IPS-18c (cell line): Measurements from ENCODE around the gene TSEN2.
"Not testable (repeated sequence)": the region's sequence is repeated elsewhere in the genome, so short reads cannot be mapped to it uniquely, and the experiment has no call there.

Experiments used
- H3K4me3 ChIP-seq: 2 replicates; pipeline ENCODE4 v1.7.0; 2013; ENCODE audit warnings: low read depth, mild to moderate bottlenecking, low read length, moderate library complexity; ENCODE audit not compliant: insufficient read depth
- H3K9me3 ChIP-seq: one replicate; pipeline ENCODE4 v1.6.1; 2013; ENCODE audit warnings: mild to moderate bottlenecking, low read length, moderate library complexity; ENCODE audit not compliant: control insufficient read depth, insufficient read depth

Gene TSEN2

DNA sequence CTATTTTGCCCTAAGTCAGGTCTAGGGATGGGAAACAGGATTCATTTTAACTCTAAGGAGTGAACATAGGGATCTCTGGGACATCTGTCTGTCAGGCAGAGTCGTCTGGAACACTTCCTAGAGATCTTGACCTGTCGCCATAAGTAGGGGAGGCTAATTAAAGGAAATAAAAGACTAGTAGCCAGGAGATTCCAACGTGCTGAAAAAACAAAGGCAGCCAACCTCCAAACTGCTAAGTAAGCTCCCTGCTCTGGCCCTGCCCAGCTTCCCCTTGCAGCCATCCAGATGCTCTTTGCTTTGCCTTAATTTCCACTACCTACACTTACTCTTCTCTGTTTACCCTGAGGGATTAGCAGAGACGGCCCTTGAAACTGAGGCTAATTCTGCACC, 18.4 kb upstream of the TSEN2 start:
- no peaks in the 10 kb centered on the region for H3K9me3 ChIP-seq
- H3K4me3 ChIP-seq: no peak overlapping the region

GRCh38 chr3:12467746-12468145, 16.5 kb upstream of the TSEN2 start:
- Histone ChIP-seq H3K9me3 (no peaks in the 10 kb centered on the region), H3K4me3 (no peak overlapping the region)

GRCh38 chr3:12468276-12468675, 16.0 kb upstream of the TSEN2 start:
- no peak overlapping the region for H3K4me3 ChIP-seq
- H3K9me3 ChIP-seq: no peaks in the 10 kb centered on the region

DNA sequence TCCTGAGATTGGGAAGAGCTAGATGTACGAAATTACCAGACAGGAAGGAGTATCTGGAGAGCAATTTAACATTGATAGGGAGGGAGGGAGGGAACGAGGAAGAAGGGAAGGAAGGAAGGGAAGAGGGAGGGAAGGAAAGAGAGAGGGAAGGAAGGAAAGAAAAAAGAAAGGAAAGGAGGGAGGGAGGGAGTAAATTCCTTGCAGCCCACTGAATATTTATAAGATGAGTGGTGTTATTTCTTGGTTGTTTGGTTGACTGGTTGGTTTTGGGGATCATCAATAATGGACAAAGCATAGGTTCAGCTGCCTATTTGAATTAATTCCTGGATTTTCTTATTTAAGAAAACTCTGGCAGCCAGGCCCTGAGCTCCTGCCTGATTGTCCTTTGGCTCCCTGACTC, 15.5 kb upstream of the TSEN2 start:
- H3K9me3 ChIP-seq: no peaks in the 10 kb centered on the region
- no peak overlapping the region for H3K4me3 ChIP-seq

- H3K4me3 ChIP-seq, H3K9me3 ChIP-seq: not testable (repeated sequence)
Observed at GRCh38 chr3:12469222-12469621, 15.1 kb upstream of the TSEN2 start.

GRCh38 chr3:12470111-12470510, 14.2 kb upstream of the TSEN2 start:
- no peak overlapping the region for H3K4me3 ChIP-seq
- H3K9me3 ChIP-seq: no peaks in the 10 kb centered on the region

- Histone ChIP-seq H3K9me3 (no peaks in the 10 kb centered on the region), H3K4me3 (no peak overlapping the region)
Observed at GRCh38 chr3:12470680-12471079, 13.6 kb upstream of the TSEN2 start.

- Histone ChIP-seq H3K9me3 (no peaks in the 10 kb centered on the region), H3K4me3 (no peak overlapping the region)
Observed at GRCh38 chr3:12471241-12471640, 13.0 kb upstream of the TSEN2 start.

DNA sequence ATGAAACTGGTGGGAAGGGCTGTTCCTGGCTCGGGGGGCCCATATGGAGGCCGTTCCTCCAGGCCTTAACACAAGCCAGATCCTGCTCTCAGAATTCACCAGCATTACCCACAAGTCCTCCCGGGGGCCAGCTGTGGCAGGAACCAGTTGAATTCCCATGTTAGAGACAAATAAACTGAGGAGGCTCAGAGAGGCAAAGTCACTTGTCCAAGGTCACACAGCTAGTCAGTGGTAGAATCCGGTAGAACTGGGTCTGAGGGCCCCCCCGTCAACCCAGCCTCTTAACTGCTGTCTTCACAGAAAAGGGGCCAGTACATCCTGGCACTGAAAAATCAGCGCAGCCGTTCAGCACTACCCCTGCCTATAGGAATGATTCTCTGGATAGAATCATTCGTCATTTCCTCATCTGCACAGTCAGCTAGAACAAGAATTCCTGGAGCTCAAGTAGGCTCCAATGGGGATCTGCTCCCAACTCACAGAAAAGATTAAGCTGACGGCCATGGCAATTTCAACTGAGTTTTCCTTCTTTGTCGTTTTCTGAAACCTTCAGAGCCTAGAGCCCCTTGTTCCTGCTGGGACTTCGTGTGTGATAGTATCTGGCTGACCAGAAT, 12.2 kb upstream of the TSEN2 start:
- H3K4me3 ChIP-seq: no peak overlapping the region
- H3K9me3 ChIP-seq: no peaks in the 10 kb centered on the region

DNA sequence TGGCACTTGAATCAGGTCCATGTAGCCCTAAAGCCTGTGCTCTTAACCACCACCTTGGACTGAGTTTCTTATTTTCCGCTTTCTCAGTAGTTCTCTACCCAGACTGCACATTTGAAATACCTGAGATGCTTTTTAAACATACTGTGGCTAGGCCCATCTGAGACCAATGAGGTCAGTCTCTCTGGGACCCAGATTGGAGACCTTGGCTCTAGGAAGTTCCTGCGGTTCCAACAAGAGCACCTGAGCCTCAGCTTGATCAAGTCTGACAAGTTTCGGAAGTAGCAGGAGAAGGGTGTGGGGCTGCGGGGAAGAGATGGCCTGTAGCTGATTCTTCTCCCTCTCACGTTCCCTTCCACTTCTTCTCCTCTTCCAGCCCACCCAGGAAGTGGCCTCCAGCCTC, 11.5 kb upstream of the TSEN2 start:
- no peaks in the 10 kb centered on the region for H3K9me3 ChIP-seq

DNA sequence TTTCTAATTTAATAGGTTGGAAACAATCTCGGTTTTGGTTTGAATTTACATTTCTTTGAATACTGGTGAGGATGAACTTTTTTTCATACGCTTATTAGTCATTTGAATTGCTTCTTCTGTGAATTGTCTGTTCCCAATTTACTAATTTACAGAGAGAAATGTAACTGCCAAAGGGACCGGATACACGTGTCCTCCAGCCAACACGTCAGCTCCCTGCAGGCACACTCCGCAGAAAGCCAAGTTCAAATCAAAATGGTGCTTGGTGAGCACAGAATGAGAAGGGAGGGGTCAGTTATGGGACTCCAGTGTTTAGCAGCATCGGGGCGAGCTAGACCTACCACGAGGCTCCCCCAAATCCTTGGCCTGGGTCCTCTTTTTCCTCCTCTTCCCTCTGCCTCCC, 10.8 kb upstream of the TSEN2 start:
- no peak overlapping the region for H3K4me3 ChIP-seq
- H3K9me3 ChIP-seq: no peaks in the 10 kb centered on the region

More for the DNA sequence above, 11.5 kb upstream of the TSEN2 start:
- no peak overlapping the region for H3K4me3 ChIP-seq

DNA sequence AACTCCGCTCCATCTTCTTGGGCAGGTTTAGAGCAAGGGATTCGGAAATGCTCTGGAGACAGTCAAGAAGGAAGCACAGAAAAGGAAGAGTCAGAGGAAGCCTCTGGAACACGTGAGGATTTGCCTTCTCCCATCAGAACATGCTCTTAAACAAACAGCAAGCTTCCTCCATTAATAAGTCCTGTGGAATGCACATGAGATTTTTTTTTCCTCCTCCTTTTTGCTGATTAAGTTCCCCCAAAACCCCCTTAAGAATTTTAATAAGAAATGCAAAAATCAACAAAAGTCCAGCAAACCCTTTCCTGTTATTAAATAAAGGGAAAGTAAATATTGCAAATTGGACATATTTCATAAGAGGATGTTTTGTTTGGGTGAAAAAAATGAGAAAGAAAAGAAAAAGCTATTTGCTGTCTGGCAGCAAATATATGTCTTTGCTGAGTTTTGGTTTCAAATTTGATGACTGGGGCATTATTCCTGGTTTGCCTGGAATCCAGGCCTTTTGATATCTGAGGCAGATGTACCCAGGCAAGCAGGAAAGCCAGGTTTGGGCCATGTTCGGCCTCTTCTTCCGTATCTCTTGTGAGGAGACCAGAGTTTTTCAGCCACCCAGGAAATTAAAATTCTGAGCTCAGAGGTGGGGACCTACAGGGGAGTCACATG, 7.9 kb upstream of the TSEN2 start:
- Histone ChIP-seq H3K9me3 (no peaks in the 10 kb centered on the region), H3K4me3 (no peak overlapping the region)

- Histone ChIP-seq H3K4me3 (no peak overlapping the region), H3K9me3 (no peaks in the 10 kb centered on the region)
Observed at GRCh38 chr3:12477256-12477655, 7.0 kb upstream of the TSEN2 start.

- H3K9me3 ChIP-seq: no peaks in the 10 kb centered on the region
- no peak overlapping the region for H3K4me3 ChIP-seq
Observed at GRCh38 chr3:12478326-12478725, 6.0 kb upstream of the TSEN2 start.

DNA sequence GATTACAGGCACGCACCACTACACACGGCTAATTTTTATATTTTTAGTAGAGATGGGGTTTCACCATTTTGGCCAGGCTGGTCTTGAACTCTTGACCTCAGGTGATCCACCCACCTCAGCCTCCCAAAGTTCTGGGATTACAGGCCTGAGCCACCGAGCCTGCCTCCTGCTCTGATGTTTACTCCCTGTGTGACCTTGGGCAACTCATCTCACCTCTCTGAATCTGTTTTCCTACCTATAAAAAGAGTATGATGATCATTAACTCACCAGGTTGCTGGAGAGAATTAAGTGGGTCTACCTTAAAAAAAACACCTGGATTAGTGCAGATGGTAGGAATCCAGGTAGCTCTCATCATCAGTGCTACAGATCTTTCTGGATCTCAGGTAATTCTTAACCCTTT, 5.1 kb upstream of the TSEN2 start:
- not testable (repeated sequence) for H3K9me3 ChIP-seq, H3K4me3 ChIP-seq

- H3K4me3 ChIP-seq: no peak overlapping the region
Observed at GRCh38 chr3:12479919-12480427, 4.3 kb upstream of the TSEN2 start.

DNA sequence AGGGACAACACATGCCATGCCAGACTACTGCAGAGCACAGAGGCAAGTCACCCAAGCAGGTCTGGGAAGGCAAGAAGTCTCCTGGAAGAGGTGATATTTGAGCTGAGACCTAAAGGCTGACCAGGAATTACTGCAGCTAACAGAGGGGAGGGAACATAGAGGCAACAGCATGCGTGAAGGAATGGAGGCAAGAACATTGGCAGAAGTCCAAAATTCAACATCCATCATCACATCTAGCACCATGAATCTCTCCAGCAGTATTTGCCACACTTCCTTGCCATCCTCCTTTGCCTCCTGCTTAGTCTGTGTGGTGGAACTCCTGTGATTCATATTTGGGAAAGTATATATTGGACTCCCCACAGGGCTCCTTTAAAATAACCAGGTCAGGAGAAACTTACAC, 870 bp upstream of the TSEN2 start:
- Histone ChIP-seq H3K4me3 (peak overlapping the region; percentile 96), H3K9me3 (no peaks in the 10 kb centered on the region)

More at GRCh38 chr3:12479919-12480427, 4.3 kb upstream of the TSEN2 start:
- H3K9me3 ChIP-seq: no peaks in the 10 kb centered on the region

DNA sequence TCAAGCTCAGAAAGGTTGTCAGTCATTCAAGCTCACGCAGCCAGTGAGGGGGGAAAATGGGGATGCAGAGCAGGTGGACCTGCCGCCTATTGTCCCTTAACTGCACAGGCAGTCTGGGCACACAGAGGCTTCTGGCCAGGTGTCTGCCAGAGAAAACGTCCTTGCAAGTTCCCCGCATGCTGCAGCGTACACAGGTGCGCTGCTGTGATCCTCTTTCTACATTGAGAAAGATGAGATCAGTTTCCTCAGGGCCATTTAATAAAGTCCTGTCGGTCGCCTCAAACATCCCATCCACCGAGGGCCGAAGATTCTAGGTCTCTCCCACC, 445 bp upstream of the TSEN2 start:
- H3K4me3 ChIP-seq: peak overlapping the region; percentile 96
- H3K9me3 ChIP-seq: no peaks in the 10 kb centered on the region

GRCh38 chr3:12484983-12485327, 675 bp downstream of the TSEN2 start:
- Histone ChIP-seq H3K4me3 (peak overlapping the region; percentile 96), H3K9me3 (no peaks in the 10 kb centered on the region)
